ENCODE data around the gene CNPY2. TPM values are rescaled to one million over a fixed set of nuclear protein-coding genes. Genes with fewer than 3 reads are reported as not detected.
"Not testable (repeated sequence)": the region's sequence is repeated elsewhere in the genome, so short reads cannot be mapped to it uniquely, and the experiment has no call there.

Gene CNPY2
- total and polyA plus RNA-seq, 4 experiments from 2014 or later = 93.5 to 184 (median 135) TPM

- no peak for DNase-seq
- no peaks in the 10 kb centered on the region for H3K4me1 ChIP-seq (ENCODE audit: insufficient read depth, low read length)
- H3K4me1 Mint-ChIP-seq = peaks cover 0 to 3% (median 1%) of the 10 kb centered on the region in 4 donors
- H3K27me3 ChIP-seq (ENCODE audit: insufficient read depth, low read length) = no peaks in the 10 kb centered on the region
- H3K27me3 Mint-ChIP-seq = no peaks in the 10 kb centered on the region
- POLR2A ChIA-PET (ENCODE audit: partially characterized antibody) = interaction anchor here (1.2 to 4.1 kb wide), 5 partner anchors 9 to 35 kb away, joined by 3 to 19 read pairs (median 5); partner anchors contain the start of genes CNPY2, IL23A and STAT2
- H3K9me3 ChIP-seq (ENCODE audit: control insufficient read depth in 1 of 2, low read length in 2 of 2) = no peaks in the 10 kb centered on the region
- peaks cover 47 to 70% of the 10 kb centered on the region in 2 donors for H3K36me3 Mint-ChIP-seq
- H3K4me3 ChIP-seq (ENCODE audit: low read length in 2 of 2) = no peak overlapping the region
- H3K4me3 Mint-ChIP-seq = no peak overlapping the region
- peak overlapping the region in 1 of 7 donors; percentile 40 for H3K27ac Mint-ChIP-seq
- intact Hi-C loops (cut with micrococcal nuclease) = no loop called here
- no peaks in the 10 kb centered on the region for H3K9me3 Mint-ChIP-seq
- CTCF ChIA-PET (ENCODE audit: partially characterized antibody) = interaction anchor here (1.0 to 2.5 kb wide), 4 partner anchors 9 to 113 kb away, joined by 3 to 8 read pairs (median 4); partner anchors contain the start of genes PAN2 and STAT2
- H3K27ac ChIP-seq (ENCODE audit: low read depth, low read length) = no peak overlapping the region
- peaks cover 68% of the 10 kb centered on the region for H3K36me3 ChIP-seq (ENCODE audit: insufficient read depth, low read length)
These were observed 35.5 kb upstream of the CNPY2 start for GRCh38 chr12:56351325-56351724.

- peaks cover 49 to 70% of the 10 kb centered on the region in 2 donors for H3K36me3 Mint-ChIP-seq
- intact Hi-C loops (cut with micrococcal nuclease) = no loop called here
- H3K27ac Mint-ChIP-seq = peak overlapping the region in 3 of 7 donors; percentile 5 to 41 (median 32)
- H3K27ac ChIP-seq (ENCODE audit: low read depth, low read length) = no peak overlapping the region
- H3K4me1 ChIP-seq (ENCODE audit: insufficient read depth, low read length) = no peaks in the 10 kb centered on the region
- ChIA-PET CTCF (ENCODE audit: partially characterized antibody) (interaction anchor here (1.0 to 2.5 kb wide), 2 partner anchors 9 to 114 kb away, joined by 3 to 8 read pairs; partner anchors contain the start of gene STAT2), POLR2A (ENCODE audit: partially characterized antibody) (interaction anchor here (1.4 to 4.1 kb wide), 4 partner anchors 9 to 35 kb away, joined by 3 to 19 read pairs (median 8); partner anchors contain the start of genes CNPY2, IL23A and STAT2)
- H3K4me3 Mint-ChIP-seq = no peak overlapping the region
- no peaks in the 10 kb centered on the region for H3K27me3 ChIP-seq (ENCODE audit: insufficient read depth, low read length)
- no peaks in the 10 kb centered on the region for H3K4me1 Mint-ChIP-seq
- DNase-seq = no peak
- no peaks in the 10 kb centered on the region for H3K27me3 Mint-ChIP-seq
- no peak overlapping the region for H3K4me3 ChIP-seq (ENCODE audit: low read length in 2 of 2)
- H3K9me3 Mint-ChIP-seq = no peaks in the 10 kb centered on the region
- H3K9me3 ChIP-seq (ENCODE audit: control insufficient read depth in 1 of 2, low read length in 2 of 2) = no peaks in the 10 kb centered on the region
- H3K36me3 ChIP-seq (ENCODE audit: insufficient read depth, low read length) = peaks cover 67% of the 10 kb centered on the region
These were observed 34.9 kb upstream of the CNPY2 start for GRCh38 chr12:56350662-56351061.

GRCh38 chr12:56348776-56349175, 33.0 kb upstream of the CNPY2 start:
- no peaks in the 10 kb centered on the region for H3K27me3 Mint-ChIP-seq
- CTCF ChIA-PET (ENCODE audit: partially characterized antibody) = interaction anchor here (3.1 kb wide), 1 partner anchor 10 kb away, joined by 11 read pairs; the partner anchor contains the start of gene IL23A
- no peaks in the 10 kb centered on the region for H3K27me3 ChIP-seq (ENCODE audit: insufficient read depth, low read length)
- H3K27ac ChIP-seq (ENCODE audit: low read depth, low read length) = no peak overlapping the region
- H3K36me3 ChIP-seq (ENCODE audit: insufficient read depth, low read length) = peaks cover 56% of the 10 kb centered on the region
- no peaks in the 10 kb centered on the region for H3K4me1 Mint-ChIP-seq
- peaks cover 41 to 61% of the 10 kb centered on the region in 2 donors for H3K36me3 Mint-ChIP-seq
- H3K4me3 Mint-ChIP-seq = no peak overlapping the region
- POLR2A ChIA-PET (ENCODE audit: partially characterized antibody) = interaction anchor here (2.0 to 4.1 kb wide), 2 partner anchors 10 to 11 kb away, joined by 11 to 19 read pairs; partner anchors contain the start of genes IL23A and STAT2
- no peaks in the 10 kb centered on the region for H3K4me1 ChIP-seq (ENCODE audit: insufficient read depth, low read length)
- no peaks in the 10 kb centered on the region for H3K9me3 ChIP-seq (ENCODE audit: control insufficient read depth in 1 of 2, low read length in 2 of 2)
- intact Hi-C loops (cut with micrococcal nuclease) = no loop called here
- no peak for DNase-seq
- H3K9me3 Mint-ChIP-seq = no peaks in the 10 kb centered on the region
- no peak overlapping the region for H3K4me3 ChIP-seq (ENCODE audit: low read length in 2 of 2)
- H3K27ac Mint-ChIP-seq = peak overlapping the region in 3 of 7 donors; percentile 36 to 59 (median 42)

- intact Hi-C loops (cut with micrococcal nuclease); H3K27me3 ChIP-seq (ENCODE audit: insufficient read depth, low read length); DNase-seq; H3K27ac ChIP-seq (ENCODE audit: low read depth, low read length); H3K9me3 Mint-ChIP-seq; H3K4me1 ChIP-seq (ENCODE audit: insufficient read depth, low read length); H3K4me1 Mint-ChIP-seq; H3K9me3 ChIP-seq (ENCODE audit: control insufficient read depth in 1 of 2, low read length in 2 of 2); H3K4me3 ChIP-seq (ENCODE audit: low read length in 2 of 2); H3K27me3 Mint-ChIP-seq; H3K4me3 Mint-ChIP-seq: not testable (repeated sequence)
- CTCF ChIA-PET (ENCODE audit: partially characterized antibody) = interaction anchor here (0.7 to 3.1 kb wide), 5 partner anchors 9 to 582 kb away, joined by 3 to 11 read pairs (median 5); partner anchors contain the start of genes CNPY2, IL23A and STAT2
- Mint-ChIP-seq H3K27ac (peak overlapping the region in 1 of 7 donors; percentile 59), H3K36me3 (peaks cover 50 to 73% of the 10 kb centered on the region in 2 donors)
- POLR2A ChIA-PET (ENCODE audit: partially characterized antibody) = interaction anchor here (0.6 to 1.2 kb wide), 2 partner anchors 12 kb away, joined by 3 read pairs; no protein-coding TSS in a partner anchor
- peaks cover 65% of the 10 kb centered on the region for H3K36me3 ChIP-seq (ENCODE audit: insufficient read depth, low read length)
These were observed 31.5 kb upstream of the CNPY2 start for GRCh38 chr12:56347255-56347654.

- Mint-ChIP-seq H3K36me3 (peaks cover 49 to 75% of the 10 kb centered on the region in 2 donors), H3K27me3 (no peaks in the 10 kb centered on the region), H3K4me3 (no peak overlapping the region), H3K9me3 (peaks cover 0 to 1% (median 0%) of the 10 kb centered on the region in 8 donors), H3K27ac (peak overlapping the region in 4 of 7 donors; percentile 30 to 79 (median 49)), H3K4me1 (peaks cover 0 to 6% (median 2%) of the 10 kb centered on the region in 4 donors)
- Histone ChIP-seq H3K27ac (ENCODE audit: low read depth, low read length) (no peak overlapping the region), H3K9me3 (ENCODE audit: control insufficient read depth in 1 of 2, low read length in 2 of 2) (no peaks in the 10 kb centered on the region), H3K36me3 (ENCODE audit: insufficient read depth, low read length) (peaks cover 63% of the 10 kb centered on the region), H3K4me3 (ENCODE audit: low read length in 2 of 2) (no peak overlapping the region), H3K4me1 (ENCODE audit: insufficient read depth, low read length) (no peaks in the 10 kb centered on the region), H3K27me3 (ENCODE audit: insufficient read depth, low read length) (no peaks in the 10 kb centered on the region)
- POLR2A ChIA-PET (ENCODE audit: partially characterized antibody) = interaction anchor here (0.6 to 1.2 kb wide), 2 partner anchors 11 to 12 kb away, joined by 3 read pairs; no protein-coding TSS in a partner anchor
- intact Hi-C loops (cut with micrococcal nuclease) = no loop called here
- DNase-seq = peak in 1 of 5 donors; percentile 18
- CTCF ChIA-PET (ENCODE audit: partially characterized antibody) = interaction anchor here (0.9 to 3.1 kb wide), 4 partner anchors 8 to 102 kb away, joined by 3 to 11 read pairs (median 6); partner anchors contain the start of genes CNPY2, IL23A and STAT2
These were observed 30.9 kb upstream of the CNPY2 start for GRCh38 chr12:56346675-56347074.

- H3K4me3 ChIP-seq (ENCODE audit: low read length in 2 of 2); H3K9me3 ChIP-seq (ENCODE audit: control insufficient read depth in 1 of 2, low read length in 2 of 2); intact Hi-C loops (cut with micrococcal nuclease); H3K27me3 Mint-ChIP-seq; H3K27ac ChIP-seq (ENCODE audit: low read depth, low read length); DNase-seq; H3K4me3 Mint-ChIP-seq; H3K9me3 Mint-ChIP-seq; H3K27me3 ChIP-seq (ENCODE audit: insufficient read depth, low read length): not testable (repeated sequence)
- ChIA-PET POLR2A (ENCODE audit: partially characterized antibody) (interaction anchor here (0.5 to 14.4 kb wide), 6 partner anchors 9 to 571 kb away, joined by 3 to 264 read pairs (median 6); partner anchors contain the start of genes APOF, PAN2, STAT2 and TIMELESS), CTCF (ENCODE audit: partially characterized antibody) (interaction anchor here (0.8 to 2.0 kb wide), 2 partner anchors 9 to 17 kb away, joined by 4 to 6 read pairs; partner anchors contain the start of gene STAT2)
- H3K36me3 Mint-ChIP-seq = peaks cover 30 to 54% of the 10 kb centered on the region in 2 donors
- H3K4me1 Mint-ChIP-seq = peaks cover 21 to 46% (median 33%) of the 10 kb centered on the region in 4 donors
- Histone ChIP-seq H3K4me1 (ENCODE audit: insufficient read depth, low read length) (peaks cover 41% of the 10 kb centered on the region), H3K36me3 (ENCODE audit: insufficient read depth, low read length) (peaks cover 29% of the 10 kb centered on the region)
- peak overlapping the region in 6 of 7 donors; percentile 13 to 89 (median 74) for H3K27ac Mint-ChIP-seq
These were observed 26.5 kb upstream of the CNPY2 start for GRCh38 chr12:56342290-56342689.

GRCh38 chr12:56341616-56342015, 25.8 kb upstream of the CNPY2 start:
- ChIA-PET CTCF (ENCODE audit: partially characterized antibody) (interaction anchor here (0.8 to 2.0 kb wide), 4 partner anchors 10 to 26 kb away, joined by 3 to 6 read pairs (median 4); partner anchors contain the start of genes CNPY2 and STAT2), POLR2A (ENCODE audit: partially characterized antibody) (interaction anchor here (0.5 to 14.4 kb wide), 9 partner anchors 8 to 571 kb away, joined by 3 to 264 read pairs (median 3); partner anchors contain the start of genes APOF, CNPY2, PAN2 and STAT2)
- no peaks in the 10 kb centered on the region for H3K9me3 ChIP-seq (ENCODE audit: control insufficient read depth in 1 of 2, low read length in 2 of 2)
- no peaks in the 10 kb centered on the region for H3K27me3 ChIP-seq (ENCODE audit: insufficient read depth, low read length)
- Mint-ChIP-seq H3K4me3 (peak overlapping the region in 1 of 8 donors; percentile 35), H3K27me3 (no peaks in the 10 kb centered on the region), H3K4me1 (peaks cover 21 to 51% (median 33%) of the 10 kb centered on the region in 4 donors), H3K9me3 (peaks cover 0 to 1% (median 0%) of the 10 kb centered on the region in 8 donors), H3K36me3 (peaks cover 30 to 49% of the 10 kb centered on the region in 2 donors), H3K27ac (peak overlapping the region; percentile 39 to 96 (median 79))
- peaks cover 42% of the 10 kb centered on the region for H3K4me1 ChIP-seq (ENCODE audit: insufficient read depth, low read length)
- peaks cover 26% of the 10 kb centered on the region for H3K36me3 ChIP-seq (ENCODE audit: insufficient read depth, low read length)
- no peak for DNase-seq
- peak overlapping the region; percentile 29 for H3K27ac ChIP-seq (ENCODE audit: low read depth, low read length)
- H3K4me3 ChIP-seq (ENCODE audit: low read length in 2 of 2) = no peak overlapping the region
- intact Hi-C loops (cut with micrococcal nuclease) = no loop called here
